Panc1 (cell line): Measurements from ENCODE around the gene OR4D2. TPM values are rescaled to one million over a fixed set of nuclear protein-coding genes. Genes with fewer than 3 reads are reported as not detected.

Experiments
- ATAC-seq: fragments of 200-7000 bp; cut with Tn5 transposase; 2 replicates; pipeline ENCODE4 v1.9.1; 2020; ENCODE audit warnings: mild to moderate bottlenecking, moderate library complexity
- BruUV-seq: library from RNA; stranded (reverse); fragments of 400-500 nt; replicated peaks from 2 replicates; lab custom pipeline; 2021; lab: Mats Ljungman, UMichigan
- CTCF ChIA-PET: fragments of 300-600 bp; sonication (Branson Sonifier 250); formaldehyde crosslinking; loops from one replicate; lab custom pipeline; 2022; ENCODE audit warnings: antibody characterized with exemption; lab: Charles Lee
- POLR2A ChIA-PET: fragments of 300-600 bp; sonication (Branson Sonifier 250); formaldehyde crosslinking; loops from one replicate; lab custom pipeline; 2022; ENCODE audit warnings: antibody characterized with exemption; lab: Charles Lee
- DNase-seq: peaks from one replicate; pipeline ENCODE4 v3.0.0-alpha.2; 2010; ENCODE audit warnings: low read depth, low spot score
- H3K27ac ChIP-seq: 2 replicates; pipeline ENCODE4 v1.5.1; 2011; ENCODE audit warnings: mild to moderate bottlenecking, low read length, inconsistent platforms
- H3K27me3 ChIP-seq: fragments of 200-500 bp; sonication (Bioruptor generic); 2 replicates; pipeline ENCODE4 v1.6.0; 2014; ENCODE audit warnings: low read length, inconsistent platforms; ENCODE audit not compliant: control insufficient read depth, insufficient read depth
- H3K36me3 ChIP-seq: fragments of 200-500 bp; sonication (Bioruptor generic); 2 replicates; pipeline ENCODE4 v1.5.1; 2014; ENCODE audit warnings: inconsistent platforms, mild to moderate bottlenecking, low read length, moderate library complexity; ENCODE audit not compliant: control insufficient read depth, insufficient read depth
- H3K4me1 ChIP-seq: 2 replicates; pipeline ENCODE4 v1.5.1; 2011; ENCODE audit warnings: inconsistent platforms, mild to moderate bottlenecking, low read length, moderate library complexity; ENCODE audit not compliant: control insufficient read depth, insufficient read depth
- H3K4me3 ChIP-seq, 2 experiments: 2 replicates each; pipeline ENCODE4 v1.5.1; 2011 to 2012; ENCODE audit warnings: low read depth in 2 of 2, low read length in 2 of 2, mild to moderate bottlenecking in 2 of 2, inconsistent platforms in 1 of 2, moderate library complexity in 1 of 2
- H3K9me3 ChIP-seq: fragments of 200-500 bp; sonication (Bioruptor generic); 2 replicates; pipeline ENCODE4 v1.5.1; 2014; ENCODE audit warnings: low read depth, mild to moderate bottlenecking, inconsistent platforms, low read length, moderate library complexity; ENCODE audit not compliant: control insufficient read depth, insufficient read depth
- POLR2AphosphoS5 ChIP-seq: IDR thresholded peaks from 2 replicates; pipeline ENCODE4 v1.6.1; 2012; ENCODE audit warnings: mild to moderate bottlenecking, low read depth, low read length, moderate library complexity
- SIN3A ChIP-seq: IDR thresholded peaks from 2 replicates; pipeline ENCODE4 v1.6.1; 2012; ENCODE audit warnings: low read depth, mild to moderate bottlenecking, low read length, moderate library complexity, borderline replicate concordance; ENCODE audit not compliant: insufficient read depth
- TCF7L2 ChIP-seq: IDR thresholded peaks from 2 replicates; pipeline ENCODE4 v1.6.1; 2011; ENCODE audit warnings: mild to moderate bottlenecking, low read depth, low read length, inconsistent platforms
- in situ Hi-C: cut with HindIII; loops from 2 replicates; pipeline ENCODE4 v1.10.0; 2016; ENCODE audit warnings: low sequenced_read_pairs, low pct_unique_long_range_greater_than_20kb
- intact Hi-C: fragments of 100-400 bp; cut with micrococcal nuclease; formaldehyde crosslinking; loops from one replicate; pipeline ENCODE4 v1.10.0; 2022; ENCODE audit not compliant: unreplicated experiment
- total RNA-seq: library from RNA; stranded (reverse); gene quantifications from one replicate; pipeline ENCODE4 v1.2.1, GENCODE V29; 2021; ENCODE audit not compliant: unreplicated experiment
- TF ChIP-seq, protein P1 (sequence below): fragments of 450-650 bp; IDR thresholded peaks from 2 replicates; pipeline ENCODE4 v1.5.1; 2017; ENCODE audit warnings: mild to moderate bottlenecking
- TF ChIP-seq, protein P2 (sequence below), 2 experiments: IDR thresholded peaks; 2 replicates each; pipeline ENCODE4 v1.6.1; 2011 to 2012; ENCODE audit warnings: low read depth in 2 of 2, control low read depth in 1 of 2, low read length in 1 of 2, mild to moderate bottlenecking in 1 of 2, moderate library complexity in 1 of 2; ENCODE audit not compliant: insufficient read depth in 1 of 2

OR4D2 gene
- total RNA-seq, 1 experiment from 2014 or later = not detected

DNA sequence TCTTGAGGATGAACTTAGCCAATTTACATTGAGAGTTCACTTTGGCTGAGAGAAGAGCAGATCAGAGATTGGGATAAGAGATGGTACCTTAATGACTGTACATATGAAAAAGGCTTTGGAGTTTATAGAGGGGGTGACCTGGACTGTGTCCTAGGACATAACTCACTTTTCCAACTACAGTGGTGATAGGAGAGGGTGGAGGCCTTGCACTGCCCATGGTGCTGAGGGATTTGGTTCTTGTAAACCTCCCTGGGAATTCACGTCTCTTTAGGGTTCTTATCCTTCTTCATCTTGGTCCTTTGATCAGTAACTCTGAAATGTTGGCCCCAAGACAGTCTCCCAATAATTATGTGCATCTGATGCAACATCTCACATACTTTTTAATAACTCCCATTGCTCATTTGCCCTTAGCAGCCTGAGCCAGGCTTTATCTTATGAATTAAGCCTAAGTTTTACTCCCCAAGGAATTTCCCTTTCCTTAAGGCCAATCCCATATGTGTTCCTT lies 18.8 kb upstream of the OR4D2 start, which contains the start of gene OR4D1:
Gene OR4D1, plus strand, starts transcription at position 455 of the 505 bp plus-strand sequence. CDS start 6,770 bp downstream, outside the sequence.
- Histone ChIP-seq H3K4me3 (no peak within 1 kb of the TSS), H3K9me3 (peaks cover 9% of the 10 kb centered on the region; the same call in 1 of the 2 replicates), H3K27ac (no peak within 1 kb of the TSS), H3K4me1 (no peaks in the 10 kb centered on the region), H3K27me3 (peaks cover 54% of the 10 kb centered on the region), H3K36me3 (no peaks in the 10 kb centered on the region)
- in situ Hi-C loops (no loop called here), intact Hi-C loops (no loop called here)
- BruUV-seq = no TSS peak
- CTCF ChIA-PET = no interaction called here
- POLR2A ChIA-PET = no interaction called here
- DNase-seq (no peak), ATAC-seq (no peak)
- TF ChIP-seq TCF7L2 = no peak
- TF ChIP-seq, protein P1, sequence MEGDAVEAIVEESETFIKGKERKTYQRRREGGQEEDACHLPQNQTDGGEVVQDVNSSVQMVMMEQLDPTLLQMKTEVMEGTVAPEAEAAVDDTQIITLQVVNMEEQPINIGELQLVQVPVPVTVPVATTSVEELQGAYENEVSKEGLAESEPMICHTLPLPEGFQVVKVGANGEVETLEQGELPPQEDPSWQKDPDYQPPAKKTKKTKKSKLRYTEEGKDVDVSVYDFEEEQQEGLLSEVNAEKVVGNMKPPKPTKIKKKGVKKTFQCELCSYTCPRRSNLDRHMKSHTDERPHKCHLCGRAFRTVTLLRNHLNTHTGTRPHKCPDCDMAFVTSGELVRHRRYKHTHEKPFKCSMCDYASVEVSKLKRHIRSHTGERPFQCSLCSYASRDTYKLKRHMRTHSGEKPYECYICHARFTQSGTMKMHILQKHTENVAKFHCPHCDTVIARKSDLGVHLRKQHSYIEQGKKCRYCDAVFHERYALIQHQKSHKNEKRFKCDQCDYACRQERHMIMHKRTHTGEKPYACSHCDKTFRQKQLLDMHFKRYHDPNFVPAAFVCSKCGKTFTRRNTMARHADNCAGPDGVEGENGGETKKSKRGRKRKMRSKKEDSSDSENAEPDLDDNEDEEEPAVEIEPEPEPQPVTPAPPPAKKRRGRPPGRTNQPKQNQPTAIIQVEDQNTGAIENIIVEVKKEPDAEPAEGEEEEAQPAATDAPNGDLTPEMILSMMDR = no peak
- TF ChIP-seq, protein P2, sequence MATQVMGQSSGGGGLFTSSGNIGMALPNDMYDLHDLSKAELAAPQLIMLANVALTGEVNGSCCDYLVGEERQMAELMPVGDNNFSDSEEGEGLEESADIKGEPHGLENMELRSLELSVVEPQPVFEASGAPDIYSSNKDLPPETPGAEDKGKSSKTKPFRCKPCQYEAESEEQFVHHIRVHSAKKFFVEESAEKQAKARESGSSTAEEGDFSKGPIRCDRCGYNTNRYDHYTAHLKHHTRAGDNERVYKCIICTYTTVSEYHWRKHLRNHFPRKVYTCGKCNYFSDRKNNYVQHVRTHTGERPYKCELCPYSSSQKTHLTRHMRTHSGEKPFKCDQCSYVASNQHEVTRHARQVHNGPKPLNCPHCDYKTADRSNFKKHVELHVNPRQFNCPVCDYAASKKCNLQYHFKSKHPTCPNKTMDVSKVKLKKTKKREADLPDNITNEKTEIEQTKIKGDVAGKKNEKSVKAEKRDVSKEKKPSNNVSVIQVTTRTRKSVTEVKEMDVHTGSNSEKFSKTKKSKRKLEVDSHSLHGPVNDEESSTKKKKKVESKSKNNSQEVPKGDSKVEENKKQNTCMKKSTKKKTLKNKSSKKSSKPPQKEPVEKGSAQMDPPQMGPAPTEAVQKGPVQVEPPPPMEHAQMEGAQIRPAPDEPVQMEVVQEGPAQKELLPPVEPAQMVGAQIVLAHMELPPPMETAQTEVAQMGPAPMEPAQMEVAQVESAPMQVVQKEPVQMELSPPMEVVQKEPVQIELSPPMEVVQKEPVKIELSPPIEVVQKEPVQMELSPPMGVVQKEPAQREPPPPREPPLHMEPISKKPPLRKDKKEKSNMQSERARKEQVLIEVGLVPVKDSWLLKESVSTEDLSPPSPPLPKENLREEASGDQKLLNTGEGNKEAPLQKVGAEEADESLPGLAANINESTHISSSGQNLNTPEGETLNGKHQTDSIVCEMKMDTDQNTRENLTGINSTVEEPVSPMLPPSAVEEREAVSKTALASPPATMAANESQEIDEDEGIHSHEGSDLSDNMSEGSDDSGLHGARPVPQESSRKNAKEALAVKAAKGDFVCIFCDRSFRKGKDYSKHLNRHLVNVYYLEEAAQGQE (IDR thresholded peaks at IDR 0.05; ENCODE audit: insufficient read depth in 1 of 2, low read depth in 2 of 2, low read length in 1 of 2) = no peak

DNA sequence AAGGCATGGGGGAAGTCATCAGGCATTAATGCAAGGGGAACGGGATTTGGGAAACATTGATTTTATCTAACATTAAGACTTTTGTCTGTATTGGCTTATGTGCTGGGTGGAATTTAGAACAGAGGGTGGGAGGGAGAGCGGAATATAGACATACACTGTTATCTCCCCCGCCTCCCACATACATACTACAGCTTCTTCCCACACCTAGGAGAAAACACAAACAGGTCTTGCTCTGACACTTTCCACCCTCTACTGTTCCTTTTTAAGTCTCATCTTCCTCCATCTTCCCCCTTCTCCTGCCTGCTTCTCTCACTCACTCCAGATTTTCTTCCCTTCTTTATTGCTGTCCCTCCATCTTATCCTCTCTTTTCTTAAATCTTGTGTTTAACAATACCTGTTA lies 18.2 kb upstream of the OR4D2 start:
- no peaks in the 10 kb centered on the region for H3K36me3 ChIP-seq
- peaks cover 60% of the 10 kb centered on the region for H3K27me3 ChIP-seq
- TF ChIP-seq, protein P1 = no peak
- TF ChIP-seq SIN3A = no peak
- no peak for TF ChIP-seq POLR2AphosphoS5
- TF ChIP-seq, protein P2 (IDR thresholded peaks at IDR 0.05; ENCODE audit: insufficient read depth in 1 of 2, low read depth in 2 of 2, low read length in 1 of 2) = no peak
- H3K27ac ChIP-seq = no peak overlapping the region
- intact Hi-C loops = no loop called here
- no peak for ATAC-seq
- H3K4me3 ChIP-seq = no peak overlapping the region
- in situ Hi-C loops = no loop called here
- no peaks in the 10 kb centered on the region for H3K4me1 ChIP-seq
- BruUV-seq = no TSS peak
- CTCF ChIA-PET = no interaction called here
- no peak for DNase-seq
- peaks cover 8% of the 10 kb centered on the region; the same call in 1 of the 2 replicates for H3K9me3 ChIP-seq
- POLR2A ChIA-PET = interaction anchor here (0.5 kb wide), 1 partner anchor 15 kb away, joined by 6 read pairs; no protein-coding TSS in a partner anchor
